Esophagus muscularis mucosa (tissue), 4 donors: ENCODE data around the gene NCF4. TPM values are rescaled to one million over a fixed set of nuclear protein-coding genes. Genes with fewer than 3 reads are reported as not detected.

Source experiments
- DNase-seq: peaks from one replicate; pipeline ENCODE4 v3.0.0-alpha.2; 2017; ENCODE audit errors: extremely low spot score
- H3K27ac ChIP-seq, 4 donors: fragments of 200-600 bp; sonication (generic); replicated peaks in 1 of 4; 1 replicate in 3 of 4; 2 replicates in 1 of 4; pipeline ENCODE4 v1.5.1; 2016 to 2019; ENCODE audit warnings: mild to moderate bottlenecking in 1 of 4
- H3K27me3 ChIP-seq, 4 donors: fragments of 200-600 bp; sonication (generic); one replicate each; pipeline versions ENCODE4 v1.5.1 to v1.6.0; 2016 to 2019
- H3K36me3 ChIP-seq, 4 donors: fragments of 200-600 bp; sonication (generic); one replicate each; pipeline ENCODE4 v1.5.1; 2016 to 2019
- H3K4me1 ChIP-seq, 4 donors: fragments of 200-600 bp; sonication (generic); one replicate each; pipeline ENCODE4 v1.5.1; 2016 to 2019
- H3K4me3 ChIP-seq, 4 donors: fragments of 200-600 bp; sonication (generic); 1 replicate in 2 of 4; 2 replicates in 2 of 4; pipeline ENCODE4 v1.5.1; 2016 to 2019; ENCODE audit warnings: mild to moderate bottlenecking in 4 of 4, moderate library complexity in 1 of 4
- H3K9me3 ChIP-seq, 4 donors: fragments of 200-600 bp; sonication (generic); 1 replicate in 3 of 4; 2 replicates in 1 of 4; pipeline ENCODE4 v1.5.1; 2016 to 2019
- CTCF ChIP-seq, 3 experiments: fragments of 200-600 bp in 2 of 3; fragments of 450-650 bp in 1 of 3; sonication (generic) in 2 of 3; IDR thresholded peaks; one replicate each; pipeline ENCODE4 v1.5.1; 2017 to 2019; ENCODE audit warnings: antibody characterized with exemption in 3 of 3, mild to moderate bottlenecking in 2 of 3, moderate library complexity in 1 of 3
- EP300 ChIP-seq: sonication (generic); formaldehyde crosslinking; IDR thresholded peaks from one replicate; pipeline ENCODE4 v1.6.1; 2017; ENCODE audit warnings: antibody characterized with exemption
- POLR2A ChIP-seq: fragments of 450-650 bp; IDR thresholded peaks from one replicate; pipeline ENCODE4 v1.6.1; 2017; ENCODE audit warnings: antibody characterized with exemption, moderate library complexity, mild to moderate bottlenecking, low read depth
- POLR2AphosphoS5 ChIP-seq, 2 donors: sonication (generic); formaldehyde crosslinking; IDR thresholded peaks; one replicate each; pipeline ENCODE4 v1.6.1; 2017; ENCODE audit warnings: antibody characterized with exemption in 2 of 2
- WGBS: methylation state at CpG from one replicate; pipeline ENCODE4 v1.1.5; 2018; 5-methylcytosine and 5-hydroxymethylcytosine counted together
- intact Hi-C: fragments of 100-400 bp; cut with DNase I; formaldehyde crosslinking; loops from one replicate; pipeline ENCODE4 v1.15.1; 2023
- total RNA-seq, 4 donors: library from RNA; depleted of rRNA; stranded (reverse); fragments of >200 nt; gene quantifications; one replicate each; pipeline versions ENCODE4 v1.1.0 to v1.2.1, GENCODE V29; 2016

Gene NCF4
- total RNA-seq, 4 donors from 2014 or later = 8.4 to 26.0 (median 14.2) TPM

- H3K27me3 ChIP-seq = peaks cover 0 to 21% (median 0%) of the 10 kb centered on the region in 4 donors
- H3K9me3 ChIP-seq = no peaks in the 10 kb centered on the region
- intact Hi-C loops = no loop called here
- peak overlapping the region in 1 of 4 donors; percentile 25 for H3K4me3 ChIP-seq
- TF ChIP-seq CTCF (IDR thresholded peaks at IDR 0.05) = no peak
- no peak for TF ChIP-seq POLR2A
- TF ChIP-seq EP300 = no peak
- TF ChIP-seq POLR2AphosphoS5 (IDR thresholded peaks at IDR 0.05) = peak in 1 of 2 donors; percentile 16
- WGBS = 78% methylated on average over 16 of the region's 26 CpGs
- peak overlapping the region in 3 of 4 donors; percentile 37 to 52 (median 43) for H3K27ac ChIP-seq
- H3K4me1 ChIP-seq = no peaks in the 10 kb centered on the region
- H3K36me3 ChIP-seq = no peaks in the 10 kb centered on the region
- DNase-seq = no peak
These were observed 1.7 kb downstream of the NCF4 start for GRCh38 chr22:36862251-36863242.

GRCh38 chr22:36863281-36863680 is 2.5 kb downstream of the NCF4 start:
- Histone ChIP-seq H3K27ac (no peak overlapping the region), H3K4me3 (no peak overlapping the region), H3K9me3 (no peaks in the 10 kb centered on the region), H3K36me3 (no peaks in the 10 kb centered on the region), H3K27me3 (peaks cover 0 to 17% (median 0%) of the 10 kb centered on the region in 4 donors), H3K4me1 (no peaks in the 10 kb centered on the region)
- WGBS = 100% methylated on average over 1 of the region's 11 CpGs
- intact Hi-C loops = no loop called here
- TF ChIP-seq POLR2A = no peak
- TF ChIP-seq EP300 = no peak
- TF ChIP-seq POLR2AphosphoS5 (IDR thresholded peaks at IDR 0.05) = no peak
- no peak for TF ChIP-seq CTCF (IDR thresholded peaks at IDR 0.05)
- DNase-seq = no peak

GRCh38 chr22:36863979-36864378 is 3.2 kb downstream of the NCF4 start:
- TF ChIP-seq POLR2A = no peak
- 91% methylated on average over 6 of the region's 6 CpGs for WGBS

GRCh38 chr22:36864454-36865215 is 3.8 kb downstream of the NCF4 start:
- no peaks in the 10 kb centered on the region for H3K4me1 ChIP-seq
- H3K4me3 ChIP-seq = no peak overlapping the region
- no peaks in the 10 kb centered on the region for H3K36me3 ChIP-seq
- TF ChIP-seq POLR2AphosphoS5 (IDR thresholded peaks at IDR 0.05) (no peak), POLR2A (no peak), CTCF (IDR thresholded peaks at IDR 0.05) (no peak), EP300 (no peak)
- DNase-seq = no peak
- no peaks in the 10 kb centered on the region for H3K9me3 ChIP-seq
- 75% methylated on average over 14 of the region's 14 CpGs for WGBS
- no peak overlapping the region for H3K27ac ChIP-seq
- peaks cover 0 to 29% (median 0%) of the 10 kb centered on the region in 4 donors for H3K27me3 ChIP-seq
- intact Hi-C loops = no loop called here

More at GRCh38 chr22:36863979-36864378, 3.2 kb downstream of the NCF4 start:
- DNase-seq = no peak
- no peaks in the 10 kb centered on the region for H3K36me3 ChIP-seq
- no peaks in the 10 kb centered on the region for H3K9me3 ChIP-seq
- H3K27me3 ChIP-seq = peaks cover 0 to 22% (median 0%) of the 10 kb centered on the region in 4 donors
- intact Hi-C loops = no loop called here
- no peak overlapping the region for H3K27ac ChIP-seq
- no peaks in the 10 kb centered on the region for H3K4me1 ChIP-seq
- H3K4me3 ChIP-seq = no peak overlapping the region

GRCh38 chr22:36865346-36865745 is 4.5 kb downstream of the NCF4 start:
- H3K27ac ChIP-seq = no peak overlapping the region
- no peaks in the 10 kb centered on the region for H3K9me3 ChIP-seq
- no peaks in the 10 kb centered on the region for H3K4me1 ChIP-seq
- TF ChIP-seq EP300 (no peak), POLR2A (no peak), POLR2AphosphoS5 (IDR thresholded peaks at IDR 0.05) (no peak), CTCF (IDR thresholded peaks at IDR 0.05) (no peak)
- WGBS = 24% methylated on average over 11 of the region's 13 CpGs
- intact Hi-C loops = no loop called here
- H3K36me3 ChIP-seq = no peaks in the 10 kb centered on the region
- no peak overlapping the region for H3K4me3 ChIP-seq
- no peak for DNase-seq
- H3K27me3 ChIP-seq = peaks cover 0 to 36% (median 0%) of the 10 kb centered on the region in 4 donors
